Gastroesophageal sphincter (tissue), 4 donors: ENCODE results near the gene QSOX1. TPM values are rescaled to one million over a fixed set of nuclear protein-coding genes. Genes with fewer than 3 reads are reported as not detected.

Experiments
- ATAC-seq: fragments of 150-250 bp; one replicate; pipeline ENCODE4 v1.9.1; 2016; ENCODE audit warnings: mild to moderate bottlenecking, moderate library complexity
- H3K27ac ChIP-seq, 4 donors: fragments of 200-600 bp; sonication (generic) in 3 of 4; 1 replicate in 3 of 4; 2 replicates in 1 of 4; pipeline ENCODE4 v1.5.1; 2016 to 2019
- H3K27me3 ChIP-seq: fragments of 200-600 bp; sonication (generic); one replicate; pipeline ENCODE4 v1.5.1; 2019
- H3K36me3 ChIP-seq, 2 donors: fragments of 200-600 bp; sonication (generic); one replicate each; pipeline ENCODE4 v1.5.1; 2019; ENCODE audit warnings: control low read depth in 1 of 2
- H3K4me1 ChIP-seq, 3 donors: fragments of 200-600 bp; sonication (generic); 1 replicate in 2 of 3; 2 replicates in 1 of 3; pipeline ENCODE4 v1.5.1; 2016 to 2019; ENCODE audit warnings: control low read depth in 2 of 3
- H3K4me3 ChIP-seq, 2 donors: fragments of 200-600 bp; sonication (generic); one replicate each; pipeline ENCODE4 v1.5.1; 2019; ENCODE audit warnings: mild to moderate bottlenecking in 1 of 2, moderate library complexity in 1 of 2
- H3K9me3 ChIP-seq, 3 donors: fragments of 200-600 bp; sonication (generic); one replicate each; pipeline ENCODE4 v1.5.1; 2017 to 2019; ENCODE audit warnings: control low read depth in 2 of 3
- CTCF ChIP-seq, 4 experiments: fragments of 200-600 bp in 2 of 4; fragments of 450-650 bp in 2 of 4; sonication (generic) in 1 of 4; IDR thresholded peaks; one replicate each; pipeline ENCODE4 v1.5.1; 2017 to 2019; ENCODE audit warnings: antibody characterized with exemption in 4 of 4, mild to moderate bottlenecking in 2 of 4, moderate library complexity in 2 of 4
- EP300 ChIP-seq: sonication (generic); formaldehyde crosslinking; IDR thresholded peaks from one replicate; pipeline ENCODE4 v1.6.1; 2017; ENCODE audit warnings: antibody characterized with exemption, mild to moderate bottlenecking
- POLR2A ChIP-seq, 2 donors: fragments of 450-650 bp; IDR thresholded peaks; one replicate each; pipeline ENCODE4 v1.6.1; 2017; ENCODE audit warnings: antibody characterized with exemption in 2 of 2, mild to moderate bottlenecking in 2 of 2, moderate library complexity in 1 of 2
- POLR2AphosphoS5 ChIP-seq: sonication (generic); formaldehyde crosslinking; IDR thresholded peaks from one replicate; pipeline ENCODE4 v1.6.1; 2017; ENCODE audit warnings: antibody characterized with exemption
- WGBS, 2 donors: methylation state at CpG; one replicate each; pipeline ENCODE4 v1.1.5; 2018; ENCODE audit warnings: low coverage in 1 of 2; 5-methylcytosine and 5-hydroxymethylcytosine counted together
- total RNA-seq, 4 donors: library from RNA; depleted of rRNA; stranded (reverse); fragments of >200 nt; gene quantifications; one replicate each; pipeline ENCODE4 v1.1.0, GENCODE V29; 2016

QSOX1 gene
- total RNA-seq, 4 donors from 2014 or later = 71.5 to 132 (median 106) TPM

- Histone ChIP-seq H3K9me3 (no peaks in the 10 kb centered on the region), H3K4me3 (no peak overlapping the region), H3K27me3 (no peaks in the 10 kb centered on the region), H3K4me1 (no peaks in the 10 kb centered on the region), H3K36me3 (peaks cover 0 to 95% of the 10 kb centered on the region in 2 donors), H3K27ac (no peak overlapping the region)
- no peak for TF ChIP-seq POLR2AphosphoS5
- TF ChIP-seq CTCF (IDR thresholded peaks at IDR 0.05) = no peak
- TF ChIP-seq EP300 = no peak
- TF ChIP-seq POLR2A (IDR thresholded peaks at IDR 0.05) = no peak
- ATAC-seq = no peak
- WGBS, 2 donors = 80% methylated on average over 1 of the region's 19 CpGs; no CpG with 5 or more reads in 1 of the 2 donors
Observed at GRCh38 chr1:180194546-180195207, 40.0 kb downstream of the QSOX1 start.

GRCh38 chr1:180195401-180195800, 40.7 kb downstream of the QSOX1 start:
- Histone ChIP-seq H3K4me1 (no peaks in the 10 kb centered on the region), H3K36me3 (peaks cover 0 to 92% of the 10 kb centered on the region in 2 donors), H3K4me3 (no peak overlapping the region), H3K27ac (no peak overlapping the region), H3K9me3 (no peaks in the 10 kb centered on the region), H3K27me3 (no peaks in the 10 kb centered on the region)
- 71 to 100% methylated on average over 1 of the region's 3 CpGs for WGBS, 2 donors
- no peak for TF ChIP-seq POLR2A (IDR thresholded peaks at IDR 0.05)
- no peak for TF ChIP-seq POLR2AphosphoS5
- no peak for TF ChIP-seq CTCF (IDR thresholded peaks at IDR 0.05)
- no peak for TF ChIP-seq EP300
- no peak for ATAC-seq

GRCh38 chr1:180195916-180196315, 41.2 kb downstream of the QSOX1 start:
- WGBS, 2 donors = 82 to 96% methylated on average over 5 to 6 of the region's 9 CpGs
- Histone ChIP-seq H3K4me1 (no peaks in the 10 kb centered on the region), H3K9me3 (no peaks in the 10 kb centered on the region), H3K27ac (no peak overlapping the region), H3K36me3 (peaks cover 0 to 87% of the 10 kb centered on the region in 2 donors), H3K27me3 (no peaks in the 10 kb centered on the region), H3K4me3 (no peak overlapping the region)
- ATAC-seq = no peak
- no peak for TF ChIP-seq EP300
- no peak for TF ChIP-seq CTCF (IDR thresholded peaks at IDR 0.05)
- no peak for TF ChIP-seq POLR2AphosphoS5
- TF ChIP-seq POLR2A (IDR thresholded peaks at IDR 0.05) = no peak

- no peak overlapping the region for H3K27ac ChIP-seq
- peaks cover 0 to 81% of the 10 kb centered on the region in 2 donors for H3K36me3 ChIP-seq
- no peaks in the 10 kb centered on the region for H3K4me1 ChIP-seq
- H3K4me3 ChIP-seq = no peak overlapping the region
- ATAC-seq = no peak
- H3K9me3 ChIP-seq = no peaks in the 10 kb centered on the region
- TF ChIP-seq POLR2A (IDR thresholded peaks at IDR 0.05) = no peak
- no peak for TF ChIP-seq POLR2AphosphoS5
- no peak for TF ChIP-seq EP300
- TF ChIP-seq CTCF (IDR thresholded peaks at IDR 0.05) = no peak
- no peaks in the 10 kb centered on the region for H3K27me3 ChIP-seq
- WGBS, 2 donors = 83% methylated on average over 1 of the region's 17 CpGs; no CpG with 5 or more reads in 1 of the 2 donors
Observed at GRCh38 chr1:180196436-180197003, 41.9 kb downstream of the QSOX1 start.

- no peak for ATAC-seq
- no peaks in the 10 kb centered on the region for H3K9me3 ChIP-seq
- H3K4me1 ChIP-seq = no peaks in the 10 kb centered on the region
- 80 to 100% methylated on average over 1 of the region's 5 CpGs for WGBS, 2 donors
- no peak for TF ChIP-seq EP300
- TF ChIP-seq CTCF (IDR thresholded peaks at IDR 0.05) = no peak
- TF ChIP-seq POLR2AphosphoS5 = no peak
- no peak for TF ChIP-seq POLR2A (IDR thresholded peaks at IDR 0.05)
- no peak overlapping the region for H3K27ac ChIP-seq
- no peaks in the 10 kb centered on the region for H3K27me3 ChIP-seq
- no peak overlapping the region for H3K4me3 ChIP-seq
- H3K36me3 ChIP-seq = peaks cover 0 to 74% of the 10 kb centered on the region in 2 donors
Observed at GRCh38 chr1:180197231-180197630, 42.6 kb downstream of the QSOX1 start.
